ENCODE results near the gene ETS1.

GRCh38 chr11:128603003-128603696 lies 15.8 kb upstream of the ETS1 start:
- no peak for TF ChIP-seq CTCF (IDR thresholded peaks at IDR 0.05)
- TF ChIP-seq POLR2A (IDR thresholded peaks at IDR 0.05), result no peak

Measured in adrenal gland (tissue), 5 donors.